HS-5 (cell line): ENCODE results near the gene NETO2.

Experiments
- DNase-seq: peaks from one replicate; pipeline ENCODE4 v3.0.0-alpha.2; 2012; ENCODE audit warnings: low read depth

NETO2 gene

GRCh38 chr16:47046726-47047523, 96.8 kb downstream of the NETO2 start:
- no peak for DNase-seq

DNA sequence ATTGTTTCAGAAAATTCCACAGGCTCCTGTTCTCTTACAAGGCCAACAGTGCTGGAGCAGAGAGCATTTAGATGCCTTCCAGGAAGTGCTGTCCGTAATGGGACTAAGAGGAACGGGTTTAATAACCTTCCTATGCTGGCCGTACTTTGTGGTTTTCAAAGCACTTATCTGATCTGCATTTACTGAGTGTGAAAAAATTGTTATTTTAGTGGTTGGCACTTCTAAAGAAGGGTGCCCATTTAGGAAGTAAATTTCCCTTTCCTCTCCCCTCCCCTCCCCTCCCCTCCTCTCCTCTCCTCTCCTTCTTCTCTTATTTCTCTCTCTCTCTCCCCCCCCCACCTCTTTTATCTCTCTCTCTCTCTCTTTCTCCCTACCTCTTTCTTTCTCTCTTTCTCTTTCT, 98.3 kb downstream of the NETO2 start:
- DNase-seq = no peak

DNA sequence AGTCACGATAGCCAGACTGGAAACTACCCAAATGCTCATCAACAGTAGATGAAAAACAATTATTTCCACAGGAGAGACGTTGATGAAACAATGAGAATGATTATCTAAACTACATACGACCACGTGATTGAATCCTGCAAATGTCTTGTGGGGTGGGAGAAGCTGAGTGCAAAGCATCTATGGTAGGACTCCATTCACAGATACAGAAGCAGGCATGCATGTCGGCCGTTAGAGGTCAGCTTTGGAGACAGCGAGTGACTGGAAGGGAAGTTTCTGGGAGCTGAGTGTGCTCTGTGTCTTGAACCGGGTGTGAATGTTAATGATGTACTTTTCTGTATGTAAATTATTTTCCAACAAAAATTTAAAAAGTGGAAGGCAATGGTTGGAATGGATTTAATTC, 98.7 kb downstream of the NETO2 start:
- DNase-seq = no peak

GRCh38 chr16:47043970-47044684, 99.6 kb downstream of the NETO2 start:
- no peak for DNase-seq

DNA sequence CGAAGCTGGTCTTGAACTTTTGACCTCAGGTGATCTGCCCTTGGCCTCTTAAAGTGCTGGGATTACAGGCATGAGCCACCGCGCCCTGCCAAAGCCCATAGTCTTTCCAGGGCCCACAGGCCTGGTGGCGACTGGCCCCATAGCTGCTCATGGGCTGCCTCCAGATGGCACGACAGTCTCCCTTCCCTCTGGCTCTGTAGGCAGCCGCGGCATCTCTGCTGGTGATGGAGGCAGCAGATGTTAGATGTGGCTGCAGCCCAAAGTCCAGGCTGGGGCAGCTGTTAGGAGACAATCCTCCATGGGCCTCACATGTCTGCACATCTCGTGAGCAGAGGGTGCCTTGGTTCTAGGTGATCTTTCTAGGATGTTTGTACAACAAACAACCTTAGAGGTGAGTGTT, 100.5 kb downstream of the NETO2 start:
- DNase-seq = no peak

DNA sequence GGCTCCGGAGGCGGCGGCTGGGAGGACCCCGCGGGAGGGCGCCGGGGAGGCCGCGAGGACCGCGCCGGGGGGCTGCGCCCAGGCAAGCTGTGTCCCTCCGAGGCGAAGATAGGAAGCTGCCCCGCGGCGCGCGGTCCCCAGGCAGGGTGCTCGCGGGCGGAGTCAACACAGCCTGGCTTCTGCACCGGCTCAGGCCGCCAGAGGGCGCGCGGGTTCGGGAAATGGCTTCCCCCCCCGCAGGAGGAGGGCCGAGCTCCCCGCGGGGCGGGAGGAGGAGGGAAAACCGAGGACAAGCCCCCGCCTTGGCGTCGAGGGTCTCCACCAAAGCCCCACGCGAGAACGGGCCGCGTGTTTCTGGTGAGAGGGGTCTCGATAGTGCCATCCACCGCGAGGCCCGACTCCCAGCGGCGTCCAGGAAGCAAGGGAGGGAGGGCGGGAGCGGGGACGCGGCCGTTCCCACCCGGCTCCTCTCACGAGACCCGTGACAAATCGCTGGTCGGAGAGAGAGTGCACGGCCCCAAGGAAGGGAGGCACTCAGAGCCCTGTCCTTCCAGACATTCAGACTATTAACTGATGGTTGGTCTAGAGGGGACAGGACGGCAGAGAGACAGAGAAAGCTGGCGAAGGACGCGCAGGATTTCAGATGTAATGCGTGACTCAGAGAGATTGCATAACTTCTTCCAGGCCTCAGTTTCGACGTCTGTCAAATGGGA, 105.8 kb downstream of the NETO2 start:
- DNase-seq = peak; percentile 29

DNA sequence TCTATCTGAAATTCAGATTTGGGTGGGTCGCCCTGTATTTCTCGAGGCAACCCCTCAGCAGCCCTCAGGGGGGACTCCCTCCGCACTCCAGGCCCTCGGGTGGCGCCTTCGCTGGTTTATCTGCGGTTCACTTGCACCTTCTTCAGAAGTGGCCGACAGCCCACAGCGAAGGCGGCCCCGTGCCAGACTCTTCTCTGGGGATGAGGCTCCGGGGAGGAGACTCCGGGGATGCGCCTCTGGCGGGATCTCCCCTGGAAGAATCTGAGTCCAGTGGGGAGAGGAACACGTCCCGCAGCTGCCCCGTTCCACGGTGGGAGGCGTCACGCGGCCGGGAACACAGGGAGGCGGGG, 106.4 kb downstream of the NETO2 start:
- no peak for DNase-seq

GRCh38 chr16:47036201-47036600, 107.5 kb downstream of the NETO2 start:
- DNase-seq = no peak

GRCh38 chr16:47035436-47035835, 108.3 kb downstream of the NETO2 start:
- DNase-seq = no peak

- DNase-seq = no peak
Measured at GRCh38 chr16:47034455-47034854, 109.3 kb downstream of the NETO2 start.

GRCh38 chr16:47033176-47033575, 110.6 kb downstream of the NETO2 start:
- no peak for DNase-seq

DNA sequence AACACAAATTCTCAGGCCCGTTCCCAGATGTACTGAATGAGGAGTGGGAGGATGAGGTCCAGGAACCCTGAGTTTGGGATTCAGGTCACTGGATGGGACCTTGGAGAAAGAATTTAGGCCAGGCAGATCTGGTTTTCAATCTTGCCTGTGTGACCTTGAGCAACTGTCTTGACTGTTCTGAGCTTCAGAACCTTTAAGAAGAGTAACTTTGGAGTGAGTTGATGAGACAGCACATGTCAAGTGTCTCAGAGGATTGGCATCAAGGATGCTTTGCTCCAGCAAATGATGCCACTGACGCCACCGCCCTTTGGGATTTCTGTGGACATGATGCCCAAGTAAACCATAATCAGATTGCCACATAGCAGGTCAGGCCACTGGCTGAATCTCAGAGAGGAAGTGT, 114.0 kb downstream of the NETO2 start:
- no peak for DNase-seq

DNA sequence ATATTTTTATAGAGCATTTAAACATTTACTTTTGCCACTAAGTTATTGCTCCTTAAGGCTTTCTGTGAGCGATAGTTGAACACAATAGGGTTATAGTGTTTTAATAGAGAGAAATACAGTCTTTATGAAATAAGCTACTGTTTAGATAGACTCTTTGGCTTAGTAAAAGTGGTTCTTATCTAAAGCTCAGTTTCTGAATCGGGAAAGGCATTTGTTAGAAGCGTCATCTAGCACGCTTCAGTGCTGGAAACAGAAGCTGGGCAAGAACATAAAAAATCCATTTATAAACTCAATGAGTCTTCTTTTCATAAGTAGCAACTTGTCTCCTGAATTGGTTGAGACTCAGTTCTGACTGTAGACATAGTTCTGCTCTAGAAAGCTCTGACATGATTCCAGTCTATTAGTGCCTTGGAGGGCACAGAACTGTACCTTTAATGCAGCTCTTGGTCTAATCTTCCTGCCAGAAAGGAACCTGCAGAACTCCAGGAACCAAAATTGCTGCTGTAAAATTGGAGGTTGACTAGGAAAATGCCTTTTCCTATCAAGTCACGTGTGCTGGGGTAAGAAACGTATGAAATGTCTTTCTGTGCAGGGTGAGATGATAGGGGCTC, 114.9 kb downstream of the NETO2 start:
- no peak for DNase-seq
